Measurements from ENCODE around the gene SOCS6. TPM values are rescaled to one million over a fixed set of nuclear protein-coding genes. Genes with fewer than 3 reads are reported as not detected.

The SOCS6 gene
- total and polyA plus RNA-seq, 2 of the 13 experiments (the other 11 are each of a cell fraction or from before 2014, with no cell fraction given) = 18.6 to 38.3 TPM

GRCh38 chr18:70290482-70291294 lies 1.8 kb downstream of the SOCS6 start (continued):
- TF ChIP-seq KLF16 (CRISPR knock-in tag; IDR thresholded peaks at IDR 0.05) (0 out of 4 replicates have a peak, but pooled peaks of 1 of the 2 experiments have one; percentile 17), ZNF280B (CRISPR knock-in tag; IDR thresholded peaks at IDR 0.05; ENCODE audit: borderline replicate concordance) (0 out of 2 replicates have a peak, but pooled peaks have one; percentile 56), ZNF615 (CRISPR knock-in tag; IDR thresholded peaks at IDR 0.05; ENCODE audit: borderline replicate concordance) (no peak), NCOA2 (CRISPR knock-in tag; IDR thresholded peaks at IDR 0.05) (no peak; the same call in 1 of the 2 replicates), ZNF362 (CRISPR knock-in tag; IDR thresholded peaks at IDR 0.05; ENCODE audit: borderline replicate concordance) (no peak), ZNF317 (CRISPR knock-in tag; IDR thresholded peaks at IDR 0.05) (no peak), SMAD3 (CRISPR knock-in tag; IDR thresholded peaks at IDR 0.05) (no peak; the same call in 1 of the 2 replicates), AHR (CRISPR knock-in tag; IDR thresholded peaks at IDR 0.05) (no peak), PITX1 (CRISPR knock-in tag; IDR thresholded peaks at IDR 0.05) (0 out of 2 replicates have a peak, but pooled peaks have one; percentile 35), TEF (CRISPR knock-in tag; IDR thresholded peaks at IDR 0.05) (no peak), PLSCR1 (CRISPR knock-in tag; IDR thresholded peaks at IDR 0.05; ENCODE audit: borderline replicate concordance) (no peak), AKNA (CRISPR knock-in tag; IDR thresholded peaks at IDR 0.05; ENCODE audit: borderline replicate concordance) (no peak), SP140L (CRISPR knock-in tag; IDR thresholded peaks at IDR 0.05; ENCODE audit: borderline replicate concordance) (no peak), MED1 (CRISPR knock-in tag; IDR thresholded peaks at IDR 0.05) (peak; percentile 44), MYPOP (CRISPR knock-in tag; IDR thresholded peaks at IDR 0.05) (peak; percentile 38; the same call in 1 of the 2 replicates), ZNF501 (CRISPR knock-in tag; IDR thresholded peaks at IDR 0.05) (0 out of 2 replicates have a peak, but pooled peaks have one; percentile 47), ZNF33A (CRISPR knock-in tag; IDR thresholded peaks at IDR 0.05; ENCODE audit: borderline replicate concordance) (no peak)

Data from HepG2 (cell line).